KMS-11 (cell line): ENCODE data around the gene DNMT3A.
"Not testable (repeated sequence)": the region's sequence is repeated elsewhere in the genome, so short reads cannot be mapped to it uniquely, and the experiment has no call there.

Source experiments
- H2AFZ ChIP-seq: fragments of 200-600 bp; sonication (generic); 2 replicates; pipeline ENCODE4 v1.6.1; 2016; ENCODE audit warnings: antibody characterized with exemption, mixed run types, low read depth
- H3K27ac ChIP-seq: fragments of 200-600 bp; sonication (generic); 2 replicates; pipeline ENCODE4 v1.6.1; 2016; ENCODE audit warnings: mild to moderate bottlenecking, mixed run types
- H3K27me3 ChIP-seq: fragments of 200-600 bp; sonication (generic); 2 replicates; pipeline ENCODE4 v1.6.1; 2017; ENCODE audit warnings: mild to moderate bottlenecking, low read depth, mixed run types, moderate library complexity; ENCODE audit not compliant: insufficient read depth
- H3K36me3 ChIP-seq: fragments of 200-600 bp; sonication (generic); 2 replicates; pipeline ENCODE4 v1.6.1; 2017; ENCODE audit warnings: mild to moderate bottlenecking, mixed run types; ENCODE audit not compliant: insufficient read depth
- H3K4me1 ChIP-seq: fragments of 200-600 bp; sonication (generic); 2 replicates; pipeline ENCODE4 v1.6.1; 2016; ENCODE audit warnings: mild to moderate bottlenecking, low read depth, mixed run types; ENCODE audit not compliant: poor library complexity, severe bottlenecking
- H3K4me2 ChIP-seq: fragments of 200-600 bp; sonication (generic); 2 replicates; pipeline ENCODE4 v1.7.0; 2016; ENCODE audit warnings: mild to moderate bottlenecking, mixed run types
- H3K4me3 ChIP-seq: fragments of 200-600 bp; sonication (generic); IDR thresholded peaks from 2 replicates; pipeline ENCODE4 v1.6.1; 2017; ENCODE audit warnings: low read depth, low read length, mixed read lengths; ENCODE audit not compliant: insufficient read depth
- H3K79me2 ChIP-seq: fragments of 200-600 bp; sonication (generic); 2 replicates; pipeline ENCODE4 v1.6.1; 2016; ENCODE audit warnings: low read depth, mixed run types; ENCODE audit not compliant: insufficient read depth
- H3K9ac ChIP-seq: fragments of 200-600 bp; sonication (generic); 2 replicates; pipeline ENCODE4 v1.6.1; 2016; ENCODE audit warnings: mild to moderate bottlenecking, mixed run types
- H4K20me1 ChIP-seq: fragments of 200-600 bp; sonication (generic); 2 replicates; pipeline ENCODE4 v1.6.1; 2016; ENCODE audit warnings: mild to moderate bottlenecking, mixed run types; ENCODE audit not compliant: insufficient read depth
- TF ChIP-seq, protein P1 (sequence below): fragments of 200-600 bp; sonication (generic); conservative IDR thresholded peaks from 2 replicates; pipeline ENCODE4 v1.6.1; 2017; ENCODE audit warnings: low read depth, mild to moderate bottlenecking, antibody characterized with exemption, low read length, moderate library complexity, mixed read lengths

The DNMT3A gene

GRCh38 chr2:25215948-25216679, 125.6 kb downstream of the DNMT3A start:
- Histone ChIP-seq H2AFZ (no peak overlapping the region), H3K36me3 (no peaks in the 10 kb centered on the region), H3K4me3 (no peak overlapping the region), H3K9ac (no peak overlapping the region), H3K79me2 (no peaks in the 10 kb centered on the region), H4K20me1 (no peaks in the 10 kb centered on the region), H3K4me1 (peaks cover 3% of the 10 kb centered on the region), H3K27me3 (peaks cover 18% of the 10 kb centered on the region), H3K27ac (no peak overlapping the region), H3K4me2 (no peak overlapping the region)
- TF ChIP-seq, protein P1, sequence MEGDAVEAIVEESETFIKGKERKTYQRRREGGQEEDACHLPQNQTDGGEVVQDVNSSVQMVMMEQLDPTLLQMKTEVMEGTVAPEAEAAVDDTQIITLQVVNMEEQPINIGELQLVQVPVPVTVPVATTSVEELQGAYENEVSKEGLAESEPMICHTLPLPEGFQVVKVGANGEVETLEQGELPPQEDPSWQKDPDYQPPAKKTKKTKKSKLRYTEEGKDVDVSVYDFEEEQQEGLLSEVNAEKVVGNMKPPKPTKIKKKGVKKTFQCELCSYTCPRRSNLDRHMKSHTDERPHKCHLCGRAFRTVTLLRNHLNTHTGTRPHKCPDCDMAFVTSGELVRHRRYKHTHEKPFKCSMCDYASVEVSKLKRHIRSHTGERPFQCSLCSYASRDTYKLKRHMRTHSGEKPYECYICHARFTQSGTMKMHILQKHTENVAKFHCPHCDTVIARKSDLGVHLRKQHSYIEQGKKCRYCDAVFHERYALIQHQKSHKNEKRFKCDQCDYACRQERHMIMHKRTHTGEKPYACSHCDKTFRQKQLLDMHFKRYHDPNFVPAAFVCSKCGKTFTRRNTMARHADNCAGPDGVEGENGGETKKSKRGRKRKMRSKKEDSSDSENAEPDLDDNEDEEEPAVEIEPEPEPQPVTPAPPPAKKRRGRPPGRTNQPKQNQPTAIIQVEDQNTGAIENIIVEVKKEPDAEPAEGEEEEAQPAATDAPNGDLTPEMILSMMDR = no peak

- H3K4me3 ChIP-seq = no peak overlapping the region
- no peaks in the 10 kb centered on the region for H3K79me2 ChIP-seq
- H3K9ac ChIP-seq = no peak overlapping the region
- H3K27ac ChIP-seq = no peak overlapping the region
- peaks cover 9% of the 10 kb centered on the region for H3K4me1 ChIP-seq
- peaks cover 23% of the 10 kb centered on the region for H3K27me3 ChIP-seq
- no peaks in the 10 kb centered on the region for H4K20me1 ChIP-seq
- H3K36me3 ChIP-seq = no peaks in the 10 kb centered on the region
- no peak overlapping the region for H2AFZ ChIP-seq
- TF ChIP-seq, protein P1 = no peak
- no peak overlapping the region for H3K4me2 ChIP-seq
Observed at GRCh38 chr2:25215232-25215631, 126.5 kb downstream of the DNMT3A start.

- H3K79me2 ChIP-seq = no peaks in the 10 kb centered on the region
Observed at GRCh38 chr2:25213229-25213628, 128.5 kb downstream of the DNMT3A start.

DNA sequence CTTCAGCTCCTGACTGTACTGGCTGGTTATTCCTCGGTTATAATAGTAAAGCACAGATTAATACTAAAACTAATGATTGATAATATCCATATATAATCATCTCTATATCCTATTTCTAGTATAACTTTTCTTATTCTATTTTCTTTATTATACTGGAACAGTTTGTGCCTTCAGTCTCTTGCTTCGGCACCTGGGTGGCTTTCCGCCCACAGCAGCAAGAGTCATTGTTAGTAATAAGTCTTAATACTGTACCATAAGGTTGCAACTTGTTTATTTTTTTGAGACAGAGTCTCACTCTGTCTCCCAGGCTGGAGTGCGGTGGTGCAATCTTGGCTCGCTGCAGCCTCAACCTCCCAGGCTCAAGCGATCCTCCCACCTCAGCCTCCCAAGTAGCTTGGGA, 130.8 kb downstream of the DNMT3A start:
- peaks cover 20% of the 10 kb centered on the region for H3K4me1 ChIP-seq

More at GRCh38 chr2:25213229-25213628, 128.5 kb downstream of the DNMT3A start:
- H2AFZ ChIP-seq = no peak overlapping the region
- TF ChIP-seq, protein P1 = no peak
- no peak overlapping the region for H3K9ac ChIP-seq
- H3K27ac ChIP-seq = no peak overlapping the region
- no peaks in the 10 kb centered on the region for H3K36me3 ChIP-seq
- no peak overlapping the region for H3K4me3 ChIP-seq
- no peaks in the 10 kb centered on the region for H4K20me1 ChIP-seq
- H3K4me1 ChIP-seq = peaks cover 20% of the 10 kb centered on the region
- H3K27me3 ChIP-seq = peaks cover 33% of the 10 kb centered on the region
- H3K4me2 ChIP-seq = no peak overlapping the region

GRCh38 chr2:25207078-25207545, 134.6 kb downstream of the DNMT3A start:
- Histone ChIP-seq H4K20me1 (no peaks in the 10 kb centered on the region), H3K4me1 (peaks cover 20% of the 10 kb centered on the region), H3K4me2 (no peak overlapping the region), H2AFZ (no peak overlapping the region), H3K36me3 (no peaks in the 10 kb centered on the region), H3K4me3 (no peak overlapping the region), H3K79me2 (no peaks in the 10 kb centered on the region), H3K27ac (no peak overlapping the region), H3K9ac (no peak overlapping the region), H3K27me3 (peaks cover 34% of the 10 kb centered on the region)
- TF ChIP-seq, protein P1 = no peak

More for the DNA sequence above, 130.8 kb downstream of the DNMT3A start:
- H4K20me1 ChIP-seq, H2AFZ ChIP-seq, H3K4me3 ChIP-seq, H3K36me3 ChIP-seq, H3K79me2 ChIP-seq, H3K27ac ChIP-seq, H3K9ac ChIP-seq: not testable (repeated sequence)
- H3K4me2 ChIP-seq = 0 out of 2 replicates have a peak overlapping the region, but pooled peaks have one; percentile 46
- H3K27me3 ChIP-seq = peaks cover 42% of the 10 kb centered on the region
